Measurements from ENCODE around the gene SRPK2.
"Not testable (repeated sequence)": the region's sequence is repeated elsewhere in the genome, so short reads cannot be mapped to it uniquely, and the experiment has no call there.

Gene SRPK2

DNA sequence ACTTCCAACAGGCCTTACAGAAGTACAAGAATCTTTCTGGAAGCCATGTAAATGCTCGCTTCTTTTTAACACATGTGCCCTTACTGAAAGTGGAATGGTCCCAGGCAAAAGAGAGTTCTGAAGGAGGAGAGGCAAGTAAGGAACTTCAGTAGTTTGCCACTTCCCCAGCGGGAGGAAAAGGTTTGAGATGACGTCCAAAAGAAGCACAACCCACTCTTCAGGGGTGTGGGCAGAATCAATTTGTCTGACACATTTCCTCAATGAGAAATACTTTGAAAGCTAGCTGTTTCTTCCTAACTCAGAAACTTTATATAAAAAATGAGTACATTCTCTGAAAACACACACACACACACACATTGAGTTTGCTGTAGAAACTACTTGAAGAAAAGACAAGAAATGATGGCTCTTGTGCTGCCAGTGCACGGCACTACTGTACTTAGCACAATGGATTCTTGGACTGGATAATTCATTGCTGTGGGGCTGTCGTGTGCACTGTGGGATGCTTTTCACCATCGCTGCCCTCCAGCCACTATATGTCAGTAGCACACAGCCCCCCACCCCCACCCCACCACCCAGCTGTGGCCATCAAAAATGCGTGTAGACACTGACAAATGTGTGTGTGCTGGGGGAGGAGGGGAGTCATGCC is 183.0 kb downstream of the SRPK2 start:
- DNase-seq (ENCODE audit: insufficient read length) (no peak), FAIRE-seq (no peak)
- TF ChIP-seq POLR2AphosphoS5 (IDR thresholded peaks at IDR 0.05; ENCODE audit: low read depth, low read length) = no peak
- no peak for TF ChIP-seq TAF1 (IDR thresholded peaks at IDR 0.05; ENCODE audit: borderline replicate concordance, low read depth, low read length)
- TF ChIP-seq POLR2A (IDR thresholded peaks at IDR 0.05; ENCODE audit: low read depth, low read length) = no peak

DNA sequence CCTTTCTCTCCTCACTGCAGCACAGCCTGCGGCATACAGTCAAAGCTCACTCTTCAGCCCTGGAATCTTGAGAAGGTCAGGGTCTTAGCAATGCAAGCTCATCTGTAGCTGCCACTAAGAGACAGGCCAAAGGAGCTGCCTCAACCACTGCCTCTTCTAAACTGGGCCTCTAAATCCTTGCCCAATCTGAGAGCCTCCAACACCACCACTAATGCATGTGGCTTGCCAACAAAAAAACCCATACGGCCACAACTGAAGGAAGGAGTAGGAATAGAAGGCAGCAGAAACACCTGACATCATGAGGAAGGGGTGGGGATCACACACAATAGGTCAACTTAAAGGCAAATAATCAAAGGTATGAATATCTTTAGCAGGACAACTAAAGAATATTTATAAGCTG is 183.8 kb downstream of the SRPK2 start:
- FAIRE-seq (no peak), DNase-seq (ENCODE audit: insufficient read length) (no peak)
- no peak for TF ChIP-seq POLR2AphosphoS5 (IDR thresholded peaks at IDR 0.05; ENCODE audit: low read depth, low read length)
- no peak for TF ChIP-seq TAF1 (IDR thresholded peaks at IDR 0.05; ENCODE audit: borderline replicate concordance, low read depth, low read length)
- TF ChIP-seq POLR2A (IDR thresholded peaks at IDR 0.05; ENCODE audit: low read depth, low read length) = no peak

DNA sequence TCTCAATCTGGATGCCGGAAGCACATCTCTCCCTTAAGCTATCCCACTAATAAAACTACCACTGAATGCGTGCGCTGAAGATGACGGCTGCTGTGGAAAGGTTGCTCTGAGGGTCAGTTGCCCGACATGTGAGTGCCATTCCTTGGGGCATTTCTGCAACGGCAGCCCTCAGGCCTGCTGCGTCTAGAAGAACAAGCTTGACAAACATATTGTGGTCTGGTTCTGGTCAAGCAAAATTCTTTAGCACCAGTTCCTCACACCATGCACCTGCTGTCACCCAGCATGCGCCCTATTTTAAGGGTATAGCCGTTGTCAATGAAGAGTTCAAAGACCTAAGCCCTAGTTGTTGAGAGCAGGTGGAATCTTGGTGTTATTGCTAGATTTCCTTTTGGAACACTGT is 184.2 kb downstream of the SRPK2 start:
- TF ChIP-seq TAF1 (IDR thresholded peaks at IDR 0.05; ENCODE audit: borderline replicate concordance, low read depth, low read length) (no peak), POLR2A (IDR thresholded peaks at IDR 0.05; ENCODE audit: low read depth, low read length) (no peak), POLR2AphosphoS5 (IDR thresholded peaks at IDR 0.05; ENCODE audit: low read depth, low read length) (no peak)
- FAIRE-seq = no peak
- DNase-seq (ENCODE audit: insufficient read length) = no peak

DNA sequence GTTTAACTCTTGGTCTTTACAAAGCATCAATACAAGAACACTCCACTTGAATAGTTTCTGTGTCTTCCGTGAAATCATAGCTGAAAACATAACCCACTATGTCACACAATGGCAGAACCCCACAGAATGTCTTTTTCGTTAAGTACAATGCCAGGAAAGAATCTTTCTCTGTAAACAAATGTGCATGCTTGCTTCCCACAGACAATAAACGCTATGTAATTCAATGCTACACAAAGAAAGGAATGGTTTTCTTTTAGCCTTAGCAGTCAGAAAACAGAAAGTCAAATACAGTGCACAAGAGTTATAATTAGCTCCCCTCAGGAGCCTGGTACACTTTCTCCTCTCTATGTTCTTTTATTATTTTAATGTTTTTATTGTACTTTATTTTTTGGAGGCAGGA is 186.1 kb downstream of the SRPK2 start:
- DNase-seq (ENCODE audit: insufficient read length) (no peak), FAIRE-seq (no peak)
- TF ChIP-seq POLR2A (IDR thresholded peaks at IDR 0.05; ENCODE audit: low read depth, low read length) (no peak), POLR2AphosphoS5 (IDR thresholded peaks at IDR 0.05; ENCODE audit: low read depth, low read length) (no peak), TAF1 (IDR thresholded peaks at IDR 0.05; ENCODE audit: borderline replicate concordance, low read depth, low read length) (no peak)

DNA sequence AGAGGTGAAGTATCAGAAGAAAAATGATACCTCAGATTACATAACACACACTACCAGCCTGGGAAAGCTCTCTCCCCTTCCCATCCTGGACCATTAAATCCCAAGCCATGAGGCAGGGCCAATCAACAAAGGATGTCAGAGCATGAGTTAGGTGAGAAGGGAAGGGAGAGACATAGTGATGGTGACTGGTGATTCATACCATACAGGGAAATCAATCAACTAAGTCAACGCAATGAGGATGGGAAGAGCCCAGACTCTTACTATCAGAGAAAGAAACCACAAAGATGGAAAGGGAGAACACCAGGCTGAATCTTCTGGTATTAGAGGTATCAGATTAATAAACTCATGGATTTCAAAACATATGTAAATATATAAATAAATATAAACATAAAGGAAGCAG is 189.3 kb downstream of the SRPK2 start:
- DNase-seq (ENCODE audit: insufficient read length) (no peak), FAIRE-seq (no peak)
- TF ChIP-seq POLR2A (IDR thresholded peaks at IDR 0.05; ENCODE audit: low read depth, low read length) = no peak

DNA sequence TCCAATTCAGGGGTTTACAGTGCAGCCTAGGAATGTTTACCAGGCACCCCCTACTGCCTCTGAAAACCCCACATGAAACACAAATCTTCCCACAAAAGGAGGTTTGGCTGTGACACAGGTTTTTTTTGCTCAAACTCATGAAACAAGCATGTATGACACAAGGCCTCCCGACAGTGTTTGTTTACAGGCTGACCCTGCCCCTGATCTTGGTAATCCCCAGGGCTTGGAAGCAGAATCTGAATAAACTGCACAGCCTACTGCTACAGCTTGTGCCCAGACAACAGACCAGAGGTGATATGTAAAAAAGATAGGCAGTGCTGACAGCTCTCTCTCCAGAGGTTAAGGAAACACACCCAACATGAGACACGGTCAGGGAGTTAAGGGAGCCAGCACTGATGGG is 190.5 kb downstream of the SRPK2 start:
- no peak for DNase-seq (ENCODE audit: insufficient read length)
- no peak for TF ChIP-seq POLR2A (IDR thresholded peaks at IDR 0.05; ENCODE audit: low read depth, low read length)
- no peak for TF ChIP-seq POLR2AphosphoS5 (IDR thresholded peaks at IDR 0.05; ENCODE audit: low read depth, low read length)
- no peak for TF ChIP-seq TAF1 (IDR thresholded peaks at IDR 0.05; ENCODE audit: borderline replicate concordance, low read depth, low read length)
- FAIRE-seq = no peak

DNA sequence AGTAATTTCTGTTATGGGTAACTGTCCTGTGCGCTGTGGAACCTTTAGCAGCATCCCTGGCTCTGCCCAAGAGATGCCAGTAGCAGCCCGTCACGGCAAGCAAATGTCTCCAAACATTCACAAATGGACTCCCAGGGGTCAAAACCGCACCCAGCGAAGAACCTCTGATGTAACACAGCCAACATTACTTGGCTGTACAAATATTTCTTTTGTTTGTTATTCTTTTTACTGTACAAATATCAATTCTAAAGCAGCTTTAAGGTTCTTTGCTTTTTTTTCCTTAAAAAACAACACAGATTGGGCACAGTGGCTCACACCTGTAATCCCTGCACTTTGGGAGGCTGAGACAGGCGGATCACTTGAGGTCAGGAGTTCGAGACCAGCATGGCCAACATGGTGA is 192.2 kb downstream of the SRPK2 start:
- DNase-seq (ENCODE audit: insufficient read length) (no peak), FAIRE-seq (no peak)
- no peak for TF ChIP-seq POLR2AphosphoS5 (IDR thresholded peaks at IDR 0.05; ENCODE audit: low read depth, low read length)
- TF ChIP-seq TAF1 (IDR thresholded peaks at IDR 0.05; ENCODE audit: borderline replicate concordance, low read depth, low read length) = no peak
- TF ChIP-seq POLR2A (IDR thresholded peaks at IDR 0.05; ENCODE audit: low read depth, low read length) = no peak

DNA sequence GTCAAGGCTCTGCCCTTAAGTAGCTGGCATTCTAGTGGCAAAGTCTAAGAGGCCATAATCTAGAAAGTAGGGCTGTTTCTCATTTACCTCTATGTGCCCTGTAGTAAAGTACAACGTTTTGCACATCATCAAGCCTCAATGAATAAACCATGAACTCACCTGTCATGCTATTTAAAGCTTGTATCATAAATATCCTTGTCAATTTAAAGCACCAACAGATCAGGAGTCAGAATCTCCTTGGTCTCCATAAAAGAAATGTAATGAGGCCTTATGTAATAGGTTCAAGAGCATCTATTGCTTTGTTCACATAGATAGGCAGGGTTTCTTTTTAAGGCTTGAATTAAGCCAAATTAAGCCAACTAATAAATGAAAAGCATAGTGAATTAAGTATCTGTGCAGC is 192.8 kb downstream of the SRPK2 start:
- FAIRE-seq = no peak
- TF ChIP-seq POLR2A (IDR thresholded peaks at IDR 0.05; ENCODE audit: low read depth, low read length) = no peak
- no peak for TF ChIP-seq TAF1 (IDR thresholded peaks at IDR 0.05; ENCODE audit: borderline replicate concordance, low read depth, low read length)
- no peak for TF ChIP-seq POLR2AphosphoS5 (IDR thresholded peaks at IDR 0.05; ENCODE audit: low read depth, low read length)
- no peak for DNase-seq (ENCODE audit: insufficient read length)

DNA sequence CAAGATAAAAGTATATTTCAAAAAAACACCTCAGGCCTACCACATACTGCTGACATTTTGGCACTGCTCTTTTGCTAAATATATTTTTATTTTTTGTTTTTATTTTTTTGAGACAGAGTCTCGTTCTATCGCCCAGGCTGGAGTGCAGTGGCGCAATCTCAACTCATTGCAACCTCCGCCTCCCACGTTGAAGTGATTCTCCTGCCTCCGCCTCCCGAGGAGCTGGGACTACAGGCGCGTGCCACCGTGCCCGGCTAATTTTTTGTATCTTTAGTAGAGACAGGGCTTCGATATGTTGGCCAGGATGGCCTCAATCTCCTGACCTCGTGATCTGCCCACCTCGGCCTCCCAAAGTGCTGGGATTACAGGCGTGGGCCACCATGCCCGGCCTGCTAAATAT is 193.8 kb downstream of the SRPK2 start:
- DNase-seq (ENCODE audit: insufficient read length); FAIRE-seq: not testable (repeated sequence)

DNA sequence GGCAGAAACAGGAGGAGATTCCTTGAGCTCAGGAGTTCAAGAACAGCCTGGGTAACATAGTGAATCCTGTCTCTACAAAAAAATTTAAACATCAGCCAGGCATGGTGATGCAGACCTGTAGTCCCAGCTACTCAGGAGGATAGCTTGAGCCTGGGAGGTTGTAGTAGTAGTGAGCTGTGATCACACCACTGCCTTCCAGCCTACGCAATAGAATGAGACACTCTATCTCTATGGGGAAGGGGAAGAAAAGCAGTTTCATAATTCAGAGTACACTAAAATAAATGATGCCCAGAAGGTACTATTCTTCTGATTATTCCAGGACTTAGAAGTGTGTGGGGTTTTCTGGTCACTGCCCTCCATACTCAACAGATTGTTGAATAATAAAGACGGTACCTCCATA is 197.4 kb downstream of the SRPK2 start:
- DNase-seq (ENCODE audit: insufficient read length) (no peak), FAIRE-seq (no peak)
- no peak for TF ChIP-seq TAF1 (IDR thresholded peaks at IDR 0.05; ENCODE audit: borderline replicate concordance, low read depth, low read length)
- no peak for TF ChIP-seq POLR2AphosphoS5 (IDR thresholded peaks at IDR 0.05; ENCODE audit: low read depth, low read length)
- no peak for TF ChIP-seq POLR2A (IDR thresholded peaks at IDR 0.05; ENCODE audit: low read depth, low read length)

DNA sequence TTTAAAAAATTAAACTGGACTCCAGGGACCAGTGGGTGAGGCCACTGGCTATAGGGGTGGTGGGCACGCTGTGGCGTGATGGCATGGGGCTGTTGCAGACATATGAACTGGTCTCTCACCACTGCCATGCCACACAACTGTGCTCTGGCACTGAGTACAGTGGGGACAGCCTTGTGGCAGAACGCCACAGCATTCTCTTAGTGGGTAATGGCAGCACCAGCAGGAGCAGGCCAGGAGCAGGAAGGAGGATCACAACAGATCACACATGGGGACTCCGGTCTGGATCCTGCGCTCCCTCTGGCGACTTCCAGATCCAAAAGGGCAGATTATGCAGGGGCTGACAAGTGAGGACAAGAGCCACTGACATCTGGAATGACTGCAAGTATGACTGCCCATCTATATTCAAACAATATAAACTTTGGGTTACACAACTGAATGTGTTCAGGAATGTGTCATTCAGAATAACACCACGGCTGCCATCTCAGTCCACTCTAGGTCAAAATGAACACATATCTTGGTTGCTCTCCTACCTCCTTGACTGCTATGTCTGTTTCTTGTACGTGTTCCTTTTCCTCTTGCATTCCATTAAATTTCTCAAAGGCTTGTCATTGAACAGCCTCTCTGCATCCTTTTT is 198.7 kb downstream of the SRPK2 start:
- DNase-seq (ENCODE audit: insufficient read length) = no peak
- no peak for FAIRE-seq
- TF ChIP-seq POLR2A (IDR thresholded peaks at IDR 0.05; ENCODE audit: low read depth, low read length) (no peak), TAF1 (IDR thresholded peaks at IDR 0.05; ENCODE audit: borderline replicate concordance, low read depth, low read length) (no peak)

DNA sequence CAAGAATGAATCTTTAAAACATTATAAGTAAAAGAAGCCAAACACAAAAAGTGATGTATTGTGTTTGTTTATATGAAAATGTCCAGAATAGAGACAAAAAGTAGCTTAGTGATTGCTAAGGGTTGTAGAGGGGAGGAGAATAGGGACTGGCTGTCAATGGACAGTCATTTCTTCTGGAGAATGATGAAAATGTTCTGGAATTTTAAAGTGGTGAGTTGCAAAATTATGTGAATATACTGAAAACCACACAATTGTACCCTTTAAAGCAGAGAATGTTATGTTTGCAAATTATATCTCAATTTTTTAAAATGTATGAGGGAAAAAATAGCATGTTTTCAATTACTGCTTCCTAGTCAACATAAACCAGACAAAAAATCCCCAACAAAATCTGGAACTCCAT is 200.5 kb downstream of the SRPK2 start:
- FAIRE-seq = no peak

More for the DNA sequence above, 200.5 kb downstream of the SRPK2 start:
- DNase-seq (ENCODE audit: insufficient read length) = no peak
- TF ChIP-seq TAF1 (IDR thresholded peaks at IDR 0.05; ENCODE audit: borderline replicate concordance, low read depth, low read length) = no peak
- TF ChIP-seq POLR2A (IDR thresholded peaks at IDR 0.05; ENCODE audit: low read depth, low read length) = no peak
- TF ChIP-seq POLR2AphosphoS5 (IDR thresholded peaks at IDR 0.05; ENCODE audit: low read depth, low read length) = no peak

Measured in GM12892 (cell line).